SK-N-SH (cell line): ENCODE data around the gene CPN2.

ENCODE experiments used
- GABPA ChIP-seq: IDR thresholded peaks from 2 replicates; pipeline ENCODE4 v1.4.0; 2012; ENCODE audit warnings: low read depth, mild to moderate bottlenecking
- RAD21 ChIP-seq: IDR thresholded peaks from 2 replicates; pipeline ENCODE4 v1.6.1; 2012; ENCODE audit warnings: mild to moderate bottlenecking, low read length

DNA sequence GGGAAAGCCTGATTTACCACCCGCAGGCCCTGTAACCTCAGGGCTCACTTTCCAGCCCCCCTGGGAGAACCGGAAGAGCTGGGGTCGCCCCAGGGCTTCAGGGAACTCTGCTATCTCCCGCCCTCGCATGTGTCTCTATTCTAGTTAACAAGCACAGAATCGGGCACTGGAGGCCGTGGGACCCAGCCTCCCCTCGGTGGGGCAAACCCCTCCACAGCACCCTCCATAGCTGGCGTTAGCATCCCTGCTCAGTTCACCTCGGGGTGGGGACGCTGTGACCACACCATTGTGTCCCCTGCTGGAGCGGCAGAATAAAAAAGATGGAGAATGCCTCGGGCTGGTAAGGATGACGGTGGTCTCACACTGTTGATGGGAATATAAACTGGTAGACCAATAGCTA, 21.9 kb upstream of the CPN2 start:
- TF ChIP-seq RAD21 (no peak), GABPA (no peak)
